Erythroblast (primary cell): ENCODE results near the gene PLEKHA4.

Source experiments
- GATA1 ChIP-seq: IDR thresholded peaks from 2 replicates; pipeline ENCODE4 v1.6.1; 2011; ENCODE audit warnings: low read depth, mild to moderate bottlenecking, control low read depth, low read length, moderate library complexity
- POLR2A ChIP-seq: IDR thresholded peaks from 2 replicates; pipeline ENCODE4 v1.6.1; 2011; ENCODE audit warnings: mild to moderate bottlenecking, low read length

- no peak for TF ChIP-seq POLR2A
- no peak for TF ChIP-seq GATA1
These were observed 15.3 kb upstream of the PLEKHA4 start for GRCh38 chr19:48883726-48884125.
